Neural cell (in vitro differentiated cells): Measurements from ENCODE around the gene SUV39H1.

Experiments used
- EP300 ChIP-seq: fragments of 450-650 bp; conservative IDR thresholded peaks from 2 replicates; pipeline ENCODE4 v1.6.1; 2014; ENCODE audit warnings: antibody characterized with exemption, mild to moderate bottlenecking, moderate library complexity; ENCODE audit not compliant: poor library complexity, severe bottlenecking
- MXI1 ChIP-seq: fragments of 450-650 bp; conservative IDR thresholded peaks from 2 replicates; pipeline ENCODE4 v1.6.1; 2014; ENCODE audit warnings: antibody characterized with exemption, mild to moderate bottlenecking; ENCODE audit not compliant: poor library complexity, severe bottlenecking
- POLR2AphosphoS5 ChIP-seq: IDR thresholded peaks from 2 replicates; pipeline ENCODE4 v1.6.1; 2012
- TF ChIP-seq, protein P1 (sequence below): fragments of 450-650 bp; IDR thresholded peaks from 2 replicates; pipeline ENCODE4 v1.5.1; 2014; ENCODE audit warnings: antibody characterized with exemption, mild to moderate bottlenecking, moderate library complexity; ENCODE audit not compliant: poor library complexity, severe bottlenecking

DNA sequence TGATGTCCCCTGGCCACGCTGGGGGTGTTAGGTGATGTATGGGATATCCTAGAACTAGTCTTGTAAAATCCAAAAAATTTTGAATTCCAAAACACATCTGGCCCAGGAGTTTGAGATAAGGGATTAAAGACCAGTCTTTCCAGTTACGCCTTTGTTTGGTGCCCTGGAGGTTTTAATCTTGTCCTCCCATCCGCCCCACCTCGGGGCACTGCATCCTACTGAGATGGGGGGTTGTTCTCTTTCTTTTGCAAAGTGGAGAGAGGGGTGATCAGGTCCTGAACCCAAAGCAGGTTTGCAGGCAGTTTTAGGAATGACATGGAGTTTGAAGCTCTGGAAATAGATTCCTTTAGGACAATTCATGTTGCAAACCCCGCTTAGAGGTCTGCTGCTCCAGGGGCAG is 1.8 kb downstream of the SUV39H1 start:
- TF ChIP-seq, protein P1, sequence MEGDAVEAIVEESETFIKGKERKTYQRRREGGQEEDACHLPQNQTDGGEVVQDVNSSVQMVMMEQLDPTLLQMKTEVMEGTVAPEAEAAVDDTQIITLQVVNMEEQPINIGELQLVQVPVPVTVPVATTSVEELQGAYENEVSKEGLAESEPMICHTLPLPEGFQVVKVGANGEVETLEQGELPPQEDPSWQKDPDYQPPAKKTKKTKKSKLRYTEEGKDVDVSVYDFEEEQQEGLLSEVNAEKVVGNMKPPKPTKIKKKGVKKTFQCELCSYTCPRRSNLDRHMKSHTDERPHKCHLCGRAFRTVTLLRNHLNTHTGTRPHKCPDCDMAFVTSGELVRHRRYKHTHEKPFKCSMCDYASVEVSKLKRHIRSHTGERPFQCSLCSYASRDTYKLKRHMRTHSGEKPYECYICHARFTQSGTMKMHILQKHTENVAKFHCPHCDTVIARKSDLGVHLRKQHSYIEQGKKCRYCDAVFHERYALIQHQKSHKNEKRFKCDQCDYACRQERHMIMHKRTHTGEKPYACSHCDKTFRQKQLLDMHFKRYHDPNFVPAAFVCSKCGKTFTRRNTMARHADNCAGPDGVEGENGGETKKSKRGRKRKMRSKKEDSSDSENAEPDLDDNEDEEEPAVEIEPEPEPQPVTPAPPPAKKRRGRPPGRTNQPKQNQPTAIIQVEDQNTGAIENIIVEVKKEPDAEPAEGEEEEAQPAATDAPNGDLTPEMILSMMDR, result no peak
- TF ChIP-seq EP300 (no peak), POLR2AphosphoS5 (no peak), MXI1 (no peak)
